ENCODE data around the gene CENPW.

Gene CENPW

DNA sequence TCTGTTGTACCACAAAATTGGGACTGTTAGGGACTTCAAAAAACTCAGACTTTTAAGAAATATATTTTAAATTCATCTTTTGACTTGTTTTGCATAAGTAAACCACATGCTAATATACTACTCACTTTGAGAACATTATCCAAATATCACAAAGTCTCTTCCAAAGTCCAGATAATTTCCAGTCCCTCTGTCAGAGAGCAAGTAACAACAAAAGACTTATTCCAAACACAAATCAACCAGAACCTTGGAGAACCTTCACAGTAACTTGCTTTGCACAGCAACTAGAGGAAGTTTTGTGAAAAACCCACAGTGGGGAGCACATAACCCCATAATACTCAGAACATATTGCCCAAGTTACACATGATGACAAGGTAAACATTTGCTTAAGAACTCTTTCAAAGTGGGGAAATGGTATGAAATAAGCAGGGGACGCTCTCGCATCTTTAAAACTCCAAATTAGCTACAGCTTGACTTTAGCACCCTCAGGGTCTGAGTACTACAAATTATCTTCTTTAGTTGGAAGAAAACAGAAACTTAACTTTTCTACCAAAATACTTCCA, 37.8 kb downstream of the CENPW start:
- DNase-seq (ENCODE audit: low spot score) (no peak), ATAC-seq (ENCODE audit: low read depth) (no peak)
- TF ChIP-seq CTCF (IDR thresholded peaks at IDR 0.05; ENCODE audit: poor library complexity, severe bottlenecking): no peak
- no peaks in the 10 kb centered on the region for H3K27me3 ChIP-seq (ENCODE audit: insufficient read depth, poor library complexity, severe bottlenecking)
- no peaks in the 10 kb centered on the region for H3K9me3 ChIP-seq (ENCODE audit: severe bottlenecking)
- no peaks in the 10 kb centered on the region for H3K36me3 ChIP-seq (ENCODE audit: low read depth)
- H3K4me1 ChIP-seq (ENCODE audit: insufficient read depth, poor library complexity, severe bottlenecking): no peaks in the 10 kb centered on the region
- H3K27ac ChIP-seq (ENCODE audit: poor library complexity, severe bottlenecking): no peak overlapping the region
- H3K4me3 ChIP-seq (ENCODE audit: severe bottlenecking): no peak overlapping the region

DNA sequence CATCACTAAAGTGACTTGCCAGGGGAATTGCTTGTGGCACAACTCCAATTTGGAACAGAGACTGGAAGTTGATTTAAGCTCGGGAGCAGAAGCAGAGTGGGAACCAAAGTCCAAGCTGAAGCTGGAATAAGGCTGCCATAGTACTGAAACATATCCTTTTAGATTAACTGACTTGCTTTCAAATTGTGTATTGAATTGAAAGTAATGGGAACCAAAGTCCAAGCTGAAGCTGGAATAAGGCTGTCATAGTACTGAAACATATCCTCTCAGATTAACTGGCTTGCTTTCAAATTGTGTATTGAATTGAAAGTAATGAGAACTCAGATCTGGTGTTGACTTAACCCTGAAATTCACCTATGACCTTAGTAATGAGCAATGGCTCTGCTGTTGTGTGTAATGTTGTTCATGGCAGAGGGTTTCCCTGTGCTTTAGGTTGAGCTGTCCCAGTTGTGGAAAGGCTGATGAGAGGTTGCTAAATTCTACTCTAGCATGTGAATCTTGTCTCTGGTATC, 40.2 kb downstream of the CENPW start:
- H3K4me1 ChIP-seq (ENCODE audit: insufficient read depth, poor library complexity, severe bottlenecking): no peaks in the 10 kb centered on the region
- no peak for ATAC-seq (ENCODE audit: low read depth)
- no peak for TF ChIP-seq CTCF (IDR thresholded peaks at IDR 0.05; ENCODE audit: poor library complexity, severe bottlenecking)
- no peak overlapping the region for H3K27ac ChIP-seq (ENCODE audit: poor library complexity, severe bottlenecking)
- no peaks in the 10 kb centered on the region for H3K27me3 ChIP-seq (ENCODE audit: insufficient read depth, poor library complexity, severe bottlenecking)
- H3K9me3 ChIP-seq (ENCODE audit: severe bottlenecking): no peaks in the 10 kb centered on the region
- no peaks in the 10 kb centered on the region for H3K36me3 ChIP-seq (ENCODE audit: low read depth)
- no peak for DNase-seq (ENCODE audit: low spot score)
- no peak overlapping the region for H3K4me3 ChIP-seq (ENCODE audit: severe bottlenecking)

- no peaks in the 10 kb centered on the region for H3K9me3 ChIP-seq (ENCODE audit: severe bottlenecking)
- no peaks in the 10 kb centered on the region for H3K27me3 ChIP-seq (ENCODE audit: insufficient read depth, poor library complexity, severe bottlenecking)
- H3K27ac ChIP-seq (ENCODE audit: poor library complexity, severe bottlenecking): no peak overlapping the region
- H3K4me1 ChIP-seq (ENCODE audit: insufficient read depth, poor library complexity, severe bottlenecking): no peaks in the 10 kb centered on the region
- no peak overlapping the region for H3K4me3 ChIP-seq (ENCODE audit: severe bottlenecking)
- no peak for DNase-seq (ENCODE audit: low spot score)
- TF ChIP-seq CTCF (IDR thresholded peaks at IDR 0.05; ENCODE audit: poor library complexity, severe bottlenecking): no peak
- no peak for ATAC-seq (ENCODE audit: low read depth)
- H3K36me3 ChIP-seq (ENCODE audit: low read depth): no peaks in the 10 kb centered on the region
Observed at GRCh38 chr6:126381498-126381897, 41.6 kb downstream of the CENPW start.

GRCh38 chr6:126383203-126383602, 43.3 kb downstream of the CENPW start:
- DNase-seq (ENCODE audit: low spot score) (no peak), ATAC-seq (ENCODE audit: low read depth) (no peak)
- Histone ChIP-seq H3K9me3 (ENCODE audit: severe bottlenecking) (no peaks in the 10 kb centered on the region), H3K36me3 (ENCODE audit: low read depth) (no peaks in the 10 kb centered on the region), H3K4me3 (ENCODE audit: severe bottlenecking) (no peak overlapping the region), H3K27ac (ENCODE audit: poor library complexity, severe bottlenecking) (no peak overlapping the region), H3K27me3 (ENCODE audit: insufficient read depth, poor library complexity, severe bottlenecking) (no peaks in the 10 kb centered on the region), H3K4me1 (ENCODE audit: insufficient read depth, poor library complexity, severe bottlenecking) (no peaks in the 10 kb centered on the region)
- no peak for TF ChIP-seq CTCF (IDR thresholded peaks at IDR 0.05; ENCODE audit: poor library complexity, severe bottlenecking)

DNA sequence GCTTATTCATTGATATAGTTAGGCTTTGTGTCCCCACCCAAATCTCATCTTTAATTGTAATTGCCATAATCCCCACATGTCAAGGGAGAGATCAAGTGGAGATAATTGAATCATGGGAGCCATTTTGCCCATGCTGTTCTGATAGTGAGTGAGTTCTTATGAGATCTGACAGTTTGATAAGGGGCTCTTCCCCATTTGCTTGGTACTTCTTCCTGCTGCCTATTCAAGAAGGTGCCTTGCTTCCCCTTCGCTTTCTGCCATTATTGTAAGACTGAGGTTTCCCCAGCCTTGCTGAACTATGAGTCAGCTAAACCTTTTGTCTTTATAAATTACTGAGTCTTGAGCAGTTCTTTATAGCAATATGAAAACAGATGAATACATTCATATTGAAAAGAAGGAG, 45.6 kb downstream of the CENPW start:
- H3K4me1 ChIP-seq (ENCODE audit: insufficient read depth, poor library complexity, severe bottlenecking): no peaks in the 10 kb centered on the region
- no peak overlapping the region for H3K27ac ChIP-seq (ENCODE audit: poor library complexity, severe bottlenecking)
- no peak for TF ChIP-seq CTCF (IDR thresholded peaks at IDR 0.05; ENCODE audit: poor library complexity, severe bottlenecking)
- H3K4me3 ChIP-seq (ENCODE audit: severe bottlenecking): no peak overlapping the region
- ATAC-seq (ENCODE audit: low read depth) (no peak), DNase-seq (ENCODE audit: low spot score) (no peak)
- no peaks in the 10 kb centered on the region for H3K9me3 ChIP-seq (ENCODE audit: severe bottlenecking)
- no peaks in the 10 kb centered on the region for H3K36me3 ChIP-seq (ENCODE audit: low read depth)
- no peaks in the 10 kb centered on the region for H3K27me3 ChIP-seq (ENCODE audit: insufficient read depth, poor library complexity, severe bottlenecking)

Measured in RWPE2 (cell line).